ENCODE results near the gene SLC7A5. TPM values are rescaled to one million over a fixed set of nuclear protein-coding genes. Genes with fewer than 3 reads are reported as not detected.
A peak's percentile ranks its signal among the peaks of the same experiment; 100 is the strongest.

SLC7A5 gene
- total RNA-seq, 4 donors from 2014 or later: 7.0 to 133 (median 19.1) TPM

- intact Hi-C loops (cut with DNase I; ENCODE audit: low total_unique reads): loop anchor here (1.0 kb wide), 1 partner anchor 59 kb away; no protein-coding TSS in a partner anchor
- in situ Hi-C loops (cut with MboI; ENCODE audit: low sequenced_read_pairs in 4 of 4): no loop called here
- Histone ChIP-seq H3K27ac (peak overlapping the region; percentile 37 to 100 (median 68)), H3K4me3 (no peak overlapping the region), H3K36me3 (peaks cover 0 to 9% of the 10 kb centered on the region in 2 donors), H3K4me1 (peaks cover 76 to 95% of the 10 kb centered on the region in 2 donors), H3K27me3 (no peaks in the 10 kb centered on the region), H3K9me3 (no peaks in the 10 kb centered on the region)
- TF ChIP-seq CTCF (IDR thresholded peaks at IDR 0.05 in 4 of 5, conservative IDR thresholded peaks at IDR 0.05 in 1 of 5) (peak; percentile 93 to 99 (median 98)), POLR2A (IDR thresholded peaks at IDR 0.05) (no peak)
- DNase-seq (peak in 1 of 2 donors; percentile 63), ATAC-seq (peak in 1 of 2 donors; percentile 19)
Observed at GRCh38 chr16:87850009-87851006, 19.0 kb downstream of the SLC7A5 start.

- peak overlapping the region in 3 of 4 donors; percentile 62 to 100 (median 73) for H3K27ac ChIP-seq
- no peaks in the 10 kb centered on the region for H3K9me3 ChIP-seq
- in situ Hi-C loops (cut with MboI; ENCODE audit: low sequenced_read_pairs in 4 of 4) (no loop called here), intact Hi-C loops (cut with DNase I; ENCODE audit: low total_unique reads) (loop anchor here (1.0 to 2.0 kb wide), 2 partner anchors 21 to 60 kb away; no protein-coding TSS in a partner anchor)
- no peaks in the 10 kb centered on the region for H3K27me3 ChIP-seq
- TF ChIP-seq POLR2A (IDR thresholded peaks at IDR 0.05) (no peak), CTCF (IDR thresholded peaks at IDR 0.05 in 4 of 5, conservative IDR thresholded peaks at IDR 0.05 in 1 of 5) (no peak)
- ATAC-seq (no peak), DNase-seq (no peak)
- H3K36me3 ChIP-seq: peaks cover 0 to 9% of the 10 kb centered on the region in 2 donors
- peaks cover 68 to 92% of the 10 kb centered on the region in 2 donors for H3K4me1 ChIP-seq
- no peak overlapping the region for H3K4me3 ChIP-seq
Observed at GRCh38 chr16:87849419-87850008, 19.8 kb downstream of the SLC7A5 start.

- in situ Hi-C loops (cut with MboI; ENCODE audit: low sequenced_read_pairs in 4 of 4): no loop called here
- peak in 1 of 2 donors; percentile 68 for DNase-seq
- intact Hi-C loops (cut with DNase I; ENCODE audit: low total_unique reads): loop anchor here (2.0 kb wide), 1 partner anchor 22 kb away; no protein-coding TSS in a partner anchor
- Histone ChIP-seq H3K4me1 (peaks cover 62 to 87% of the 10 kb centered on the region in 2 donors), H3K36me3 (peaks cover 0 to 9% of the 10 kb centered on the region in 2 donors), H3K9me3 (no peaks in the 10 kb centered on the region), H3K27me3 (no peaks in the 10 kb centered on the region), H3K4me3 (no peak overlapping the region), H3K27ac (peak overlapping the region; percentile 62 to 100 (median 68))
- no peak for ATAC-seq
- TF ChIP-seq CTCF (IDR thresholded peaks at IDR 0.05 in 4 of 5, conservative IDR thresholded peaks at IDR 0.05 in 1 of 5) (no peak), POLR2A (IDR thresholded peaks at IDR 0.05) (no peak)
Observed at GRCh38 chr16:87848676-87849345, 20.5 kb downstream of the SLC7A5 start.
